Daoy (cell line): Measurements from ENCODE around the gene PDGFRA. TPM values are rescaled to one million over a fixed set of nuclear protein-coding genes. Genes with fewer than 3 reads are reported as not detected.

ENCODE experiments used
- DNase-seq: peaks from one replicate; pipeline ENCODE4 v3.0.0-alpha.2; 2015; ENCODE audit warnings: low read depth
- total RNA-seq: library from RNA; depleted of rRNA; stranded (reverse); fragments of >200 nt; shearing (Covaris generic); gene quantifications from 2 replicates; pipeline ENCODE4 v1.2.3, GENCODE V29; 2014; rRNA removed

Gene PDGFRA
- total RNA-seq, result 1.5 and 2.2 TPM in 2 replicates

DNA sequence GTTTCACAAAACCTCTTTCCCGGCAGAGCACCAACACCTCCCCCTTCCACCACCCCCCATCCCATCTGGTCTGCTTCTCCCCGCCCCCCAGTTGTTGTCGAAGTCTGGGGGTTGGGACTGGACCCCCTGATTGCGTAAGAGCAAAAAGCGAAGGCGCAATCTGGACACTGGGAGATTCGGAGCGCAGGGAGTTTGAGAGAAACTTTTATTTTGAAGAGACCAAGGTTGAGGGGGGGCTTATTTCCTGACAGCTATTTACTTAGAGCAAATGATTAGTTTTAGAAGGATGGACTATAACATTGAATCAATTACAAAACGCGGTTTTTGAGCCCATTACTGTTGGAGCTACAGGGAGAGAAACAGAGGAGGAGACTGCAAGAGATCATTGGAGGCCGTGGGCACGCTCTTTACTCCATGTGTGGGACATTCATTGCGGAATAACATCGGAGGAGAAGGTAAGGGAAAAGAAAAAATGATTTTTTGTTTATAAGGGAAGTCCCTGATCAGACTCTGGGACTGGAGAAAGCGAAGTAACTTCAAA lies at the start of gene PDGFRA:
Gene PDGFRA, plus strand, starts transcription at position 333 of the 541 bp plus-strand sequence. CDS start 29,476 bp downstream, outside the sequence.
- DNase-seq, result peak; percentile 7

GRCh38 chr4:54184581-54184980 lies 44.5 kb upstream of the PDGFRA start:
- no peak for DNase-seq

DNA sequence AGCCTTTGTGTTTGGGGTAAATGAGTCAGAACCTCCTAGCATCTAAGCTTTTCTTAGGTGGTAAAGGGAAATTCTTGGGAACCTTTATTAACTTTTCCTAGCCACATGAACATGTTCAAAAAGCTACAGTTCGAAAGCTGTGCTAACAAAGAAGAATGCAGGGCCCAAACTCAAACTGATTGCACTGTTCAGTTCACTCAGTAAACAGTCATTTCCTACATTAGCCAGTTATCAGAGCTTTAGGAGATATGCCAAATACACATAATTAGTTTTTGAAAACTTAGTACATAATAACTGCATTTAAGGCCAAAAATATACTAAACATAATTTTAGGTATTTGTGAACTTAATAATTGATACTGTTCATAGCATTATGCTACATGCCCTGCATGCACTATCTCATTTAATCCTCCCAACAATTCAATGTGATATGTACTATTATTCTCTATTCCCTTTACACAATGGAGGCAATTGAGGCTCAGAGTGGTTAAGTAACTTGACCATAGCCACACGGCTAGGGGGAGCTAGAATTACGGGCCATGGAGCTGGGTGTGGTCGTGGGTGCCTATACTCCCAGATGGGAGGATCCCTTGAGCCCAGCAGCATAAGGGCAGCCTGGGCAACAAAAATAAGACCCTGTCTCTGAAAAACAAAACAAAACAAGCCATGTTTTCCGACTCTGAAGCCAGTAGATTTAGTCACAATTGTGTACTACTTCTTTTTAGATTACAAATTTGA lies 43.9 kb upstream of the PDGFRA start:
- no peak for DNase-seq

- DNase-seq, result no peak
Observed at GRCh38 chr4:54185866-54186265, 43.2 kb upstream of the PDGFRA start.

DNA sequence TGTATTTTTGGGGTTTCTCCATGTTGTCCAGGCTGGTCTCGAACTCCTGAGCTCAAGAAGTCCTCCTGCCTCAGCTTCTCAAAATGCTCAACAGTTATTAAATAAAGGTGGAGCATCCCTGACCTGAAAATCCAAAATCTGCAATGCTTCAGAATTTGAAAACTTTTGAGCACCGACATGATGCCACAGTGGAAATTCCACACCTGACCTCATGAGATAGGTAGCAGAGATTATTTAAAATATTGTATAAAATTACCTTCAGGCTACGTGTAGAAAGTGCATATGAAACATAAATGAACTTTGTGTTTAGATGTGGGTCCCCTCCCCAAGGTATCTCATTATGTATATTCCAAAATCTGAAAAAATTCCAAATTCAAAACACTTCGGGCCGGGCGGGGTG lies 42.7 kb upstream of the PDGFRA start:
- no peak for DNase-seq

DNA sequence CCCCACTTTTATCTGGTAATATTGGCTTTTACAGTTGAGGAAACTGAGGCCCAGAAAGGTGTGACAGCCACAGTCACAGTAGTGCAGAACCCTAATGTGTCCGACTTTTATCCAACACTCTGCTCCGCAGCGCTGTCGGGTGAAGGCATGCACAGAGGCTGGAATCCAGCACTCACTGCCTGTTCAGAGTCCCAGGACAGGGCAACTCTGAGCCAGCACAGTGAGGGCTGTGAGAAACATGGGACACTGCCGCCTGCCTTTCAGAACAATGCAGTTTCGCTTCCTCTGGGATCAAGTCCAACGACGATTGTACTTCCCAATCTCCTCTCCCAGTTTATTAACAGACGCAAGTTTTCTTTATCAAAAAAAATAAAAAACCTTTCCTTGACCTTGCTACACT lies 41.9 kb upstream of the PDGFRA start:
- DNase-seq, result no peak

- no peak for DNase-seq
Observed at GRCh38 chr4:54189140-54189539, 40.0 kb upstream of the PDGFRA start.

- DNase-seq, result no peak
Observed at GRCh38 chr4:54192811-54193210, 36.3 kb upstream of the PDGFRA start.

DNA sequence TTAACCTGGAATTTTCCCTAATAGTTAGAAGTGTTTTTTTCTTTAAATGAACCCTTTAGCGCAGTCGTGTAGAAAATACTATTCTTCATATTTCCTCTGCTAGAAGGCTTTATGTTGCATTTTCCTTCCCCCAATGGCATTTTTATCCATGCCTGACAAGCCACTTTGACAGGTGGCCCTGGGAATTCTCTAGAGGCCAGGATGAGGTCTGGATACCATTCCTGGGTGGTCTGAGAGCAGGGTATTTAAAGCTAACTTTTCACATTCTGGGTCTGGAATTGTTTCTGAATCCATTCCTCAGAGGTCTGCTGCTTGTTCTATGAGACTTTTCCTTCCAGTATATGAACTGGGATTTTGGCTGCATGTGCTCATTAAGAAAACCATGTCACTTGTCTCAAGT lies 31.2 kb upstream of the PDGFRA start:
- DNase-seq, result no peak

DNA sequence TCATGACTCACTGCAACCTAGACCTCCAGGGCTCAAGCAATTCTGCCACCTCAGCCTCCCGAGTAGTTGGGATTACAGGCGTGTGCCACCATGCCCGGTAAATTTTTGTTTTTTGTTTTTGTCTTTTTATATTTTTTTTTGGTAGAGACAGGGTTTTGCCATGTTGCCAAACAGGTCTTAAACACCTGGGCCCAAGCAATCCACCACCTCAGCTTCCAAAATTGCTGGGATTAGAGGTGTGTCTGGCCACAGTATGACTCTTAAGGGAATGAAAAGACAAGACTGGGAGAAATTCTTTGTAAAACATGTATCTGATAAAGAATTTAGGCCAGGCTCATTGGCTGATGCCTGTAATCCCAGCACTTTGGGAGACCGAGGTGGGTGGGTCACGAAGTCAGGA lies 29.2 kb upstream of the PDGFRA start:
- DNase-seq, result no peak

DNA sequence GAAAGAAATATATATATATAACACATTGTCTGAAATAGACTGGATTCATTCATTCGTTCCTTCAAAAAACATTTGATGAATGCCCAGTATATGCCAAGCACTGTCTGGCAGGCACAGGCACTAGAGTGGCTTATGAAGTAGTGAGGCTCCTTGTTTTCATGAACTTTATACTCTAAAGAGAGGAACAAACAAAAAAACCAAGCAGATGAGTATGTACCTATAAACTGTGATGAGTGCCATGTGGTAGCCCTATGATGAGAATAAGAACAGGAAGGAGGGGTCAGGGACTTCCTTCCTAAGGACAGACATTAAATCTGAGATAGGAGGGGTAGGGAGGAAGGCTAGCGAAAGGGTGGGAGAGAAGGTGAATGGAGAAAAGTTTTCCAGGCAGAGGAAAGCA lies 19.5 kb upstream of the PDGFRA start:
- no peak for DNase-seq

- no peak for DNase-seq
Observed at GRCh38 chr4:54213001-54213400, 16.1 kb upstream of the PDGFRA start.

DNA sequence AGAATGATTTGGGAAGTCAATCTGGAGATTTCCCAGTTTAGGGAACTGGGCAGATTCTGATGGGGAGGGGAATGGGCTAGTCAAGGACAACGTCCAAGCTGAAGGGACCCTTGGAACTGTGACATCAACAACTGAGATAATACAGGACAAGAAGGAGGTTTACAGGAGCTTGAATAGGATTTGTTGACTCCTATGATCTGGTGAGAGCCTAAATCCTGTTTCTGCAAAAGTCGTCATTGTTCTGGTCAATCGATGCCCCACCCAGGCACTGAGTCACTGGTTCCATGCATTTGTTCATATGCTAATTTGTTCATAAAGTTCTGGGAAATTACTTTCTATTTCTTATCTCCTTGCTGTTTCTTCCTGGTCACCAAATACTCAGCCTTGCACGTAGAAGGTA lies 15.3 kb upstream of the PDGFRA start:
- peak; percentile 15 for DNase-seq

- DNase-seq, result no peak
Observed at GRCh38 chr4:54215379-54216077, 13.6 kb upstream of the PDGFRA start.

DNA sequence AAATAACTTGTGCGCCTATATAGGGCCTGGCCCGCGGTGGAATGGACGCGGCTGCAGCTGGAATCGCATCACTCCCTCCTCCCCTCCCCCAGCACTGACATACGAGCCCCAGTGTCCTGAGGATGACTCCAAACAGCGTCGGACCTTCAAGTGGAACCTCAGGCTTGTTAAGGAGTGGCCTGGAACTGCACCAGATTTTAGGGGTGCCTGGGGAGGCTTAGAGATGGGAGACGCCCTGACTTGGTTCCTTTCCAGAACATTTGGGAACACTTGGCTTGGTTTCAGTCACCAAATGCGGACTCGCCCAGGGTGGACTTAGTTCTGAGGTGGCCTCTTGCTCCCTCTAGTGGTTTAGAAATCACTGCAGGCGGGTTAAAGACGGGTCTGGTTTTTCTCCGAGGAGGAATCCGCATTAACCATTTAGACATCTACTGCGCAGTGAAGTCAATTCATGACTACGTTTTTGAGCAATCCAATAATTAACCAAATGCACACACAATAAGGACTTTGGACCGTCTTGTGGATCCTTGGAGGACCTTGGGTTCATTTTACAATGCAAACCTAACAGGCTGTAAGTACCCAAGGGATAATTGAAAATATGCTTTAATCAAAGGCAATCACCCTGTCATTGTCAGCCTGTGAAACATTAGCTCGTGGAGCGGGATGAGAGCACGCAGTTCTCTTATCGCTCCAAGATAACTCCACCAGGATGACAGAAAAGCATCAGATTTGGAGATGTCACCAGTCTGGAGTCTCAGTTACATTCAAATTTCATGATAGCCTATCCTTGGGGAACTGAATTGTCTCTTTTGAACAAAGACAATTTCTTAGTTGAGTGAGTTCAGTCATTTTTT lies 11.2 kb upstream of the PDGFRA start:
- DNase-seq, result peak; percentile 56

GRCh38 chr4:54218736-54219135 lies 10.4 kb upstream of the PDGFRA start:
- DNase-seq, result peak; percentile 34

GRCh38 chr4:54224996-54225597 lies 4.0 kb upstream of the PDGFRA start:
- DNase-seq, result no peak

- no peak for DNase-seq
Observed at GRCh38 chr4:54225598-54226403, 3.3 kb upstream of the PDGFRA start.

DNA sequence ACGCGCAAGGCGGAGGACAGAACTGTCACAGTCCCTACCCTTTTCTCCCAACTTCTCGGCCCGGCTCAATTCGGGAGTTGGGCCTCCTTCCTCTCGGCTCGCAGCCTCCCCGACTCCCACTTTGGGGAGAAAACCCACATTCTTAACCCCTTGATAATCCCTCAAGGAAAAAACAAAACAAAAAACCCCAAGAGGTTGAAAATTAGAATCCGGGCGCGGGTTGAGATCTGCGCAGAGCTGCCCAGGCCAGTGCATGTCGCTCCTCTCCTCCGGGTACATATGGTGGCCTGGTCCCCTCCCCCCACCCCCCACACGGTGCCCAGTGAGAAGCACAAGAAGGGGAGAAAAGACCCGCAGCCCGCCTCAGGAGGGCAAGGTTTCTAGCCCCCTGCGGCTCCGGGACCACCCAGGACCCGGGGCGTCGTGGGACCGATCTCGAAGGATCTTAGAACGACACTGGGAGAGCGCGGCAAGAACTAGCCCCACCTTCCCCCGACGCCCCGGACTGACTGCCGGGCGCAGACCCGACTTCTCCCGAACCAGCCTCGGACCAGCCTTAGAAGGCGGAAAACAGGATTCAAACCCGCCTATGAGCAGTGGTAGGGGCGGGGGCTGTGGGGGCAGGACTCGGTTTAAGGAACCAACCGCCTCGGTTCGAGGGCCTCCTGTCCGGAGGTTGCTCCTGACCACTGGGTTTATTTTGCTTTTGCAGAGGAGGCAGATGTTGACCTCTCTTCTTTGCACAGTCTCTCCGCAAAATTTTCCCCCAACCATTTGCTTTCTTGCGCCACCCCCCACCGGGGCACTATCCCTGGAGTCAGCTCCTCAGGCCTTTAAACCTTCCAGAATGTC lies 2.5 kb upstream of the PDGFRA start:
- no peak for DNase-seq
